Non-pigmented ciliary epithelial cell (primary cell): ENCODE measurements around the gene PTOV1.

Experiments used
- DNase-seq: peaks from one replicate; pipeline ENCODE4 v3.0.0-alpha.2; 2010; ENCODE audit warnings: low read depth

The PTOV1 gene

DNA sequence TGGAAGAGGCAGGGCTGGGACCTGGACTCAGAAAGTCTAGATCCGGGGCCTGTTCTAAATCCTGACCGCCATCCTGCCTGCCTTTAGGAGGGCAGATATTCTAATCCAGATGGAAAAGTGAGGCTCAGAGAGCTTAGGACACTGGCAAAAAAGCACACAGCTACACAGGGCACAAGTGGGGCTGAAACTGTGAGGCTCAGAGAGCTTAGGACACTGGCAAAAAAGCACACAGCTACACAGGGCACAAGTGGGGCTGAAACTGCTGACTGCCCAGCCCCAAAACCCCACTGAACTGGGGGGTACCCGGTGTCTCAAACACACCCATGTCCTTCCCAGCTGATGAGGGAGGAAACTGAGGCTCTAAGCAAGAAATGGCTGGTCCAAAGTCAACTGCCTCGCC lies 24.2 kb downstream of the PTOV1 start:
- DNase-seq, result no peak

DNA sequence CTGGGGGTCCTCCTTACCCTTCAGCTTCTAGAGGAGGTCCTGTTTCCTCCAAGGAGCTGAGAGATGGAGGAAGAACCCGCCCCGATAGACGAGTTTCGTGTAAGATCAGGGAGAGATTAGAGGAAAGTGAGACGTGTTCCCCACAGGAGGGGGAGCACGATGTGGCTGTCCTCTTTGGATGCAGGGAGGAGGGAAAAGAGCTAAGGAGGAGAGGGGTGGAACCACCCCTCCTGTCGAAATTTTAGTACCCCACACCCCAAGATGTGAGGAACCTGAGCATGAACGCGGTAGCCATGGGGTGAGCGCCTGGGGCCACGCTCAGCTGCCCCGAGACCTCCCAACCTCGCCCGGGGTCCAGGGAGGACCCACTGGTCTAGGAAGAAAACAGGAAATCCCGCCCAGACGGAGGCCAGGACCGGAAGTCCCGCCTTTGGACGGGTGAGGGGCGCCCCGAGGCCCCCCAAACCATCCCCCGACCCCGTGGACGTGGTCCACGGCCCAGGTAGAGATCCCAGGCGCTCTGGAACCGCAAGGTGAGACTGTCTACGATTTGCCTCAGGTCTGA lies 25.0 kb downstream of the PTOV1 start:
- no peak for DNase-seq

DNA sequence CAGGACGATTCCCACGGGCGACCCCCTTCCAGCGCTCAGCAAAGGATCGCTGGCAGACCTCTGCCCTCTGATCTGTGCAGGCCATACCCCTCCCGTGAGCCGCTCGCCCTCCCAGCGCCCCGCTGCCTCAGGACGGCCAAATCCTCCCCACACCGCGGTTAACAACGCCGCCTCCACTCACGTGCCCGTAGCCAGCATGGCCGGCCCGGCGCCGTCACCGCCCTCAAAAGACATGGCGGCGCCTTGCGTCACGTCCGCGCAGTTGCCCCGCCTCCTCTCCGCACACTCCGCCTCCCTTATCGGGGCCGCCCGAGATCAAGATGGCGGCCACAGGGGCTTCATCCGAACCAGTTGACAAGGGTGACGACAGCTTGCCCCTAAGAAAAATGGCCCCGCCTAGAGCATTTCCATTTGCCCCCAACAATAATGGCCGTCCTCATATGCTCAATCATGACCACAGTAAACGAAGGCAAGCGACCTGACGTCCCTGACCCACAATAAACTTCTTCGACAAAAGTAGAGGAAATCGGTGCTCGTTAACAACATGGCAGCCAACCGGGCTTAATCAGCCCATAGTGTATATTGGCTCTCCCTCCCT lies 25.6 kb downstream of the PTOV1 start:
- DNase-seq, result peak; percentile 97

DNA sequence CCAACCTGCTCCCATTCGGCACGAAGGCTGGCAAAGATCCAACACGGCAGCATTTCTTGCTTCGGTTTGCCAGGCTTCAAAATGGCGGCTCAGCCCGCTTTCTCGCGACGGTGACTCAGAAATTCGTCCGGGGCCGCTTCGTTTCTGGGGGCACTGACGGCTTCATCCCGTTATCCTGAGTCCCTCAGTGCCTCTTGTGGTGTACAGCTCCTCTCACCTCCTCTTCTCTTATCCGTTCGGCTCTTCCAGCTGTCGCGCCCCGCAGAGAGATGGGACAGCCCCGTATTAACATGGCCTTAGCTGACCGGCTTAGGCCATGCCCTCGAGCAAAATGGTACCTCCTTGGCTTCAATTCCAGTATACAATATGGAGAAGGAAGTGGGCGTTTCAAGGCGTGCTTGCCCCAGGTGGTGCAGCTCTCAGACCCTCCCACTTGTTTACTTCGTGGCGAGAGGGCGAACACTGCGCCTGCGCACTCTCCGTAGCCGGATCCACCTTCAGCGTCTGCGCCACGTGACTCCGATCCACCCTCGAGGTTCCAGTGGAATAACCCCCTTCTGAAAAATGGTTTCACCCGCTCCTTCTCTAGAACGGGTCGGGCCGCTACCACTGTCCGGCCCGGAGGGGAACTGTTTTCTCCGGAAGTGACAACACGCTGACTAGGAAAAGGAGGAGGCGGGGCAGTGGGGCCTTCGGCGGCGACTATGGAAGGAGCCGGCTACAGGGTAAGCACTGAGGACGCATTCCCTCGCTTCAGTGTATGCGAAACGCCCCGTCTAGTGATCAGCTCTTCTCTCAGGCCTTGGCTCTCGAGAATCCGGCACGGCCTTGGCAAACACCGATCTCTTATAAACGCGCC lies 26.3 kb downstream of the PTOV1 start, which contains the start of the genes AKT1S1 and TBC1D17:
Gene AKT1S1, minus strand, starts transcription at position 336 of the 859 bp plus-strand sequence. CDS start 4,060 bp downstream, outside the sequence.
Gene TBC1D17, plus strand, starts transcription at position 683 of the 859 bp plus-strand sequence. Its CDS starts 22 bp downstream, at position 705.
- peak; percentile 100 for DNase-seq

DNA sequence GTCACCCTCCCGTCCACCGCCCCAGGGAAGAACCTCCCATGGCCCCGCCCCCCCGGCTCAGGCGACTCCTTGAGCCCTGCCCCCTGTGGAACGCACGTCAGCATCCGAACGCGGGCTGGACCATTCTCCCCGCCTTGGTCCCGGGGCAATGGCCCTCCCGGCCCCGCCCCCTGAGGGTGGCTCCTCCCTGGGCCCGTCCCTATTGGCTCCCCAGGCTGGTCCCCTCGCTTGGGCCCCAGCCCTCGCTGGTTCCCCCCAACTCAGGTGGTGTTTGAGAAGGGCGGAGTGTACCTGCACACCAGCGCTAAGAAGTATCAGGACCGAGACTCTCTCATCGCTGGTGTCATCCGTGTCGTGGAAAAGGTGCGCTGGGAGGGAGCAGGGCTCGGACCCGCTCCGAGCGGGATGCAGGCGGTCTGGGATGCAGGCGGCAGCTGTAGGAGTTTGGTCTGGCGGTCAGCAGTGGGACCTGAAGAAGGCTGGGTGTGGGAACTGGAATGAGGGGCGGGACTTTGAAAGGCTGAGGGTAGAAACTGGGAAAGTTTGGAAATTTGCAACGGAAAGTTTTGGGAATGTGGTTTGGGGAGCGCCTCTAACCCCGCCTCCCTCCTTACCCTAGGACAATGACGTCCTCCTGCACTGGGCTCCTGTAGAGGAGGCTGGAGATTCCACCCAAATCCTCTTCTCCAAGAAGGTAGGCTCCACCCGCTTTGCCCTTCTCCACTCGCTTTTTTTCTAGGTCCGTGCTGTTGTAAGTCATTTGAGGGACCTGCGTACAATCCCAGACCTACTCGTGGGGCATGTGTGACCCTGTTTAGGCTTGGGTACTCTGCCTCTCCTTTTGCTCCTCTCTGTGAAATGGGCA lies 27.2 kb downstream of the PTOV1 start:
- peak; percentile 82 for DNase-seq

DNA sequence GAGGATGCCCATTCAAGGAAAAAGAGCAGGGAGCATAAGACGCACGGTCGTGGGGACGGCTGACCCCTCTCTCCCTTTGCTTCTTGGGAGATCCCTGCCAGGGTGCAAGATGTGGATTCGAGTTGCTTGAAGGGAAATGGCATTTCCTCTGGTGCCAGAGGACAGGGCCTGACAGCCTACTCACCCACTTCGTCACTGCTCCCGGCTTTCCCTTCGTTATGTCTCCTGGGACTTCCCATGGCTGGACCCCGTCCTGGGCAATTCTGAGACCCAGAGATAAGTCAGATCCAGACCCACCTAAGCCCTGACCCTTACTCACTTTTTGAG lies 27.7 kb downstream of the PTOV1 start:
- no peak for DNase-seq

DNA sequence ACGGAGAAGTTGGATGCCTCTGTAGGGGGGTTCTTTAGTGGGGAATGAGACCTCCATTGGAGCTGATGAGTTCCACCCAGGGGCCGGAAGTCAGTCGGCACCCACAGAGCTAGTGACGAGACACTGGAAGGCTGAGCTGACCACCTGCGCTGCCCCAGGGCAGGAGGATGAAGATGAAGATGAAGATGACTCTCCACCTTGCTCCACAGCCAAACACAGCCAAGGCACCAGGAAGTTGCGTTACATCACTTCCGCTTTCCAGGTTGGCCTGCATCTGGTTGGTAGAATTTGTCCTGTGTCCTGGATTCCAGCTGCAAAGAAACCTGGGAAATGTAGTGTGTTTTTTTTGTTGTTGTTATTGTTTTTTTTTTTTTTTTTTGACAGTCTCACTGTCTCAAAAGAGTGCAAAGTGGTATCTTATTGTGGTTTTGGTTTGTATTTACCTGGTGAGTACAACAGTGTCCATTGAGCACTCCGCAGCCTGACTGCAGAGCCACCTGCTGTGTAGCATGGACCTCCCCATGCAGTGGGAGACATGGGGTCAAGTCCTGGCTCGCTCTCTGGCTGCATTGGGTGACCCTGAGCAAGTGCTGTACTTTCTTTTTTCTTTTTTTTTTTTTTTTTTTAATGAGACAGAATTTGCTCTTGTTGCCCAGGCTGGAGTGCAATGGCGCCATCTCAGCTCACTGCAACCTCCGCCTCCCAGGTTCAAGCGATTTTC lies 28.4 kb downstream of the PTOV1 start:
- no peak for DNase-seq

DNA sequence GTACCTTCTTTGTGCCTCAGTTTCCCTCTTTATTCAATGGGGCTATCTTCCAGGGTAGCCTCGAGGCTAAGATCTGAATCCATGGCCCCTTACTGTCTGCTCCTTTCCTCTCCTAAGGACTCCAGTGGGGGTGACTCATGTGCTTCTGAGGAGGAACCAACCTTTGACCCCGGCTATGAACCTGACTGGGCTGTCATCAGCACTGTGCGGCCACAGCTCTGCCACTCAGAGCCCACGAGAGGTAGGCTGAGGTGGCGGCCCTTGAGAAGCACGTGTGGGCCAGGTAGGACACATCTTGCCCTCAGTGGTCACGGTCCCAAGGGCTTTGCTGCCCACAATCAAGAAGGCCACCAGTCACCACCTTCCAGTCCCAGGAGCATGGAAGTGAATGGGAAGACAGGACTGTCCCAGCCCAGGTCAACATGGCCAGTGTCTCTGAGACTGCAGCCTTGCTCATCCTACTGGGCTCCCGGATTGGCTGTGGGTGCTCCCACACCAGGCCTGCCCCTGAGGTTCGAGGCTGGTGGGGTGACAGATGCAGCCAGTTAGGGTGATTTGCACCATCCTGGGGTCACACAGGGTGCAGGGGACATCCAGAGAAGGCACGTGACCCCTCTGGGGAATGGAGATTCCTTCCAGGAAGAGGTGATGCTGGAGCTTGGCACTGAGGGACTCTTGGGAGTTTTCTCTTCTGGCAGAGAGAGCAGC lies 29.4 kb downstream of the PTOV1 start:
- DNase-seq, result no peak

DNA sequence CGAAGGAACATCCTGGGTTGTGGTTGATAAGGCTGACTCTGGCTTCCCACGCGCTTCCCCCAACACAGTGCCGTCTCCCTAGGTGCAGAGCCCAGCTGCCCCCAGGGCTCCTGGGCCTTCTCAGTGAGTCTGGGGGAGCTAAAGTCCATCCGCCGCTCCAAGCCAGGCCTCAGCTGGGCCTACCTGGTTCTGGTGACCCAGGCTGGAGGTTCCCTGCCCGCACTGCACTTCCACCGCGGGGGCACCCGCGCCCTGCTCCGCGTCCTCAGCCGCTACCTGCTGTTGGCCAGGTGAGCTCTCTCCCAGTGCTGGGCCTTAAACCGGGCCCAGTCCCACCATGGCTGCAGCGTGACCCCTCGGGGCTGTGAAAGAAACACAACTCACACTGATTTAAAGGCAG lies 30.2 kb downstream of the PTOV1 start:
- DNase-seq, result no peak

DNA sequence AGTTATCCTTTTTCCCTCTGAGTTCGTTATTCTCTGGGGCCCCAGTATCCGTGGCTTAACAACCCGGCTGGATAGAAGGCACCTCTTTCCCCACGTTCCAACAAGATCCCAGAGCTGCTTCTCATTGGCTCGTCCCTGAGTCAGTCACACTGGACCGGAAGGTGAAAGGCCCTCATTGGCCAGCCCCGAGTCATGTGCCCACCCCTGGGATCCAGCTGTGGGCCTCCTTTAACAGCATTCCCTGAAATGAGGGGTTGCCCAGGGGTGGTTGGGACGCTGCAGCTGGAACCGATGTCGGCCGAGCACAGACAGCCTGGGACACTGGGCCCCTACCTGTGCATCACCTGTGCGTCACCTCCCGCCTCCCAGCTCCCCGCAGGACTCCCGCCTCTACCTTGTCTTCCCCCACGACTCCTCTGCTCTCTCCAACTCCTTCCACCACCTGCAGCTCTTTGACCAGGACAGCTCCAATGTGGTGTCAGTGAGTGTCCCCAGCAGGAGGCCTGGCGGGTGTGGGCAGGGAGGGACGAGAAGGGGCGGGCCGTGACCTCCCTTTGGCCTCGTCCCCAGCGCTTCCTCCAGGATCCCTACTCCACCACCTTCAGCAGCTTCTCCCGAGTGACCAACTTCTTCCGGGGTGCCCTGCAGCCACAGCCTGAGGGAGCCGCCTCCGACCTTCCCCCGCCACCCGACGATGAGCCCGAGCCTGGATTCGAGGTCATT lies 30.9 kb downstream of the PTOV1 start:
- DNase-seq, result no peak

DNA sequence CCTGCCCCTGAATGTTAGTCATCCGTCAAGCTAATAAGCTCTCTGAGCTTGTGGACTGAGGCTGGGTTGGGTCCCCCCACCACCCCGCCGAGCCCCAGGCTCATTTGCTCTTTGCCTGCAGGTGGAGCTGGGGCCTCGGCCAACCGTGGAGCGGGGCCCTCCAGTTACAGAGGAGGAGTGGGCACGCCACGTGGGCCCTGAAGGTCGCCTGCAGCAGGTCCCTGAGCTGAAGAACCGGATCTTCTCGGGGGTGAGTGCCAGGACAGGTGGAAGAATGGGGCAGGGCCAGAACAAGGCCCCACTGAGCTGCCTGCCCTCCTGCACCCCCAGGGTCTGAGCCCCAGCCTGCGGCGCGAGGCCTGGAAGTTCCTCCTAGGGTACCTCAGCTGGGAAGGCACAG lies 31.7 kb downstream of the PTOV1 start:
- DNase-seq, result no peak

DNA sequence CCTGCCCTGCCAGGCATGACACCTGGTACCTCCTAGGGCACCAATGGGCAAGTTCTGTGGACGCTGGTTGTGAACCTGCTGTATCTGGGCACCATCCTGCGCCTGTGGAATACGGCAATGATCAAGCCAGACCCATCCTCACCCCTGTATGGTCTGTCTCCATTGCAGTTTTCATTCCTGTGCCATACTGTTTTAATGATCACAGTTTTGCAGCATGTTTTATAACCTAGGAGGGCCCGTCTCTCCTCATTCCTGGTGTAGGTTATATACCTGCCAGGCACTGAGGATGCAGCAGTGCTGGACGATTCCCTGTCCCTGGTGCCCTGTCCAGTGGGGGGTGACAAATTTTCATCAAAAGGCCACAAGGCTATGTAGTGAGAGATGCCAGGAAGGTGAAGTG lies 32.1 kb downstream of the PTOV1 start:
- no peak for DNase-seq

DNA sequence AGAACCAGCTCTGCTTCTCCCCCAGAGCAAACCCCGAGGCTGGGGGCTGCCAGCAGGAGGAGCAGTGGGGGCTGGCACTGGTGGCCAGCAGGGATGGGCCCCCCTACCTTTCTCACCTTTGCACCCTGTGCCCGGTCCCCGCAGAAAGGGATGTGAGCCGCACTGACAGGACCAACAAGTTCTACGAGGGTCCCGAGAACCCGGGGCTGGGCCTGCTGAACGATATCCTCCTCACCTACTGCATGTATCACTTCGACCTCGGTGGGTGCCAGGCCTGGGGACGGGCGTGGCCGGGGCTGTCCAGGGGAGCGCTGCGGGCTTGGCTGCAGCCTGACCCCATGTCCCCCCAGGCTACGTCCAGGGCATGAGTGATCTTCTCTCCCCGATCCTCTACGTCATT lies 33.1 kb downstream of the PTOV1 start:
- DNase-seq, result no peak

DNA sequence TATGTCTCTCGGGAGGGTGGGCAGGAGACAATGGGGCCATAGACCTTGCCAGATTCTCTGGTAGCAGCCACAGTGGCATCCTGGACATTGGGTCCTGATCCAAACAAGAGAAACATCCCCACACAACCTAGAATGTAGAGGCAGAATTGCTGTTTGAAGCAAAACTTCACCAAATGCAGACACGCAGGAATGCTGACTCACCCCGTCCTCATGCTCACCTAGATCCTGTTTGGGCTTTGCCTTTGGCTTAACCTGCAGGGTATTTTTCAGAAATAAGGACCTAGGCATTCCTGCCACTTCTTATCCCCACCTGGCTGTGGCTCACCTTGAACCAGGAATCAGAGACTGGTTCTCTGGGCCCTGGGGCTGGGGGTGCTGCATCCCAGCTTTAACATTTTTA lies 33.8 kb downstream of the PTOV1 start:
- no peak for DNase-seq

DNA sequence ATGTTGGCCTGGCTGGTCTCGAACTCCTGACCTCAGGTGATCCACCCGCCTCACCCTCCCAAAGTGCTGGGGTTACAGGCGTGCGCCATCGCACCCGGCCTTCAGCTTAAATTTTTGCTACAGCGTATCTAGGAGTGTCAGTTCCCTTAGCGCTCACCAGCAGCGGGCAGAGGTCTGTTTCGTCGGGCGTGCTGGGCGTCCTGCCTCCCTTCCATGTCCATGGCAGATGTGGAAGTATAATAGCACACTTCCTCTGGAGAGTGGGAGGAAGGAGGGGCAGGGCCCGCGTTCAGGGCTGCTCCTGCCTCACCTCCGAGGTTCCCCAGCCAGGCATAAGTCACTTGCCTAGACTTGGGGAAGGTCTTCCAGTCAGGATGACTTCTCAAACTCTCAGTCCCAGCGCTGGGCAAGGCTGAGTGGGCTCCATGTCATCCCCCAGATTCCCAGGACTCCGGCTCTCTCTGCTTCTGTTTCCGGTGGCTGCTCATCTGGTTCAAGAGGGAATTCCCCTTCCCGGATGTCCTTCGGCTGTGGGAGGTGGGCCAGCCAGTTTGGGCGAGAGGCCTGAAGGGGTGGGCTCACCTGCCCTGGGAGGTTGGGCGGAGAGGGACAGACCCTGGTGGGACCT lies 36.2 kb downstream of the PTOV1 start:
- no peak for DNase-seq

DNA sequence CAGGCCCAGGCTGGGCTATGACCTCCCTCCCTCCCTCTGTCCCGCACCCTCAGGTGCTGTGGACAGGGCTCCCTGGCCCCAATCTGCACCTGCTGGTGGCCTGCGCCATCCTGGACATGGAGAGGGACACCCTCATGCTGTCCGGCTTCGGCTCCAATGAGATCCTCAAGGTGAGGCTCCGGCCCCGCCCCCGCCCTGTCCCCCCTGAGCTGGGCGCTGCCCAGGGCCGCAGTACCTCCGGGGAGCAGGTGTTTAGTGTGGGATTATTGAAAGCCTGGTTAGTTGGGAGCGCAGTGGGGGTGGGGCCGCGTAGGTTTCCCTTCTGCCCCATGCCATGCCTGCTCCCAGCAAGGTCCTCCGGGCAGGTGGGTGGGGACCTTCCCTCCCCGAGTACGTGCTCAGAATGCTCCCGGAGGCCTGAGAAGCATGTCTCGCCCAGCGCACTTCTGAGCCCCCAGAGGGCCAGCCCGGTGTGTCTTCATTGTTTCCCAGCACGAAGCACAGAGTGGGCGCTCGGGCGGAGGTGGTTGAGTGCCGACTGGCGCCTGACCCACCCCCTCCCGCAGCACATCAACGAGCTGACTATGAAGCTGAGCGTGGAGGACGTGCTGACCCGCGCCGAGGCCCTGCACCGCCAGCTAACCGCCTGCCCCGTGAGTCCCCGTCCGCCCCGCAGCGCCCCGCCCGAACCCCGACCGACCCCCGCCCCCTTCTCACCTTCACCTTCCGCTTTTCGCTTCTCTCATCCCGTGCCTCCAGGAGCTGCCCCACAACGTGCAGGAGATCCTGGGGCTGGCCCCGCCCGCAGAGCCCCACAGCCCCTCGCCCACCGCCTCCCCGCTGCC lies 36.9 kb downstream of the PTOV1 start:
- no peak for DNase-seq

DNA sequence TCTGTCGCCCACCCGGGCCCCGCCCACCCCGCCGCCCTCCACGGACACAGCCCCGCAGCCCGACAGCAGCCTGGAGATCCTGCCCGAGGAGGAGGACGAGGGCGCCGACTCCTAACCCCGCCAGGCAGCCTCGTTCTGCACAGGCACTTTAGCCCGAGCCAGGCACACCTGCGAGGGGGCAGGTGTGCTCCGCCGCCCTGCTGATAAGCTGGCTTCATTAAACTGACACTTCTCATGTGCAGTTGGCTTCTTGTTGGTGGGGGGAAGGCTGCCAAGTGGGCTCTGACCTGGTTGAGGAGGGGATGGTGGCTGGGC lies 37.5 kb downstream of the PTOV1 start:
- no peak for DNase-seq

DNA sequence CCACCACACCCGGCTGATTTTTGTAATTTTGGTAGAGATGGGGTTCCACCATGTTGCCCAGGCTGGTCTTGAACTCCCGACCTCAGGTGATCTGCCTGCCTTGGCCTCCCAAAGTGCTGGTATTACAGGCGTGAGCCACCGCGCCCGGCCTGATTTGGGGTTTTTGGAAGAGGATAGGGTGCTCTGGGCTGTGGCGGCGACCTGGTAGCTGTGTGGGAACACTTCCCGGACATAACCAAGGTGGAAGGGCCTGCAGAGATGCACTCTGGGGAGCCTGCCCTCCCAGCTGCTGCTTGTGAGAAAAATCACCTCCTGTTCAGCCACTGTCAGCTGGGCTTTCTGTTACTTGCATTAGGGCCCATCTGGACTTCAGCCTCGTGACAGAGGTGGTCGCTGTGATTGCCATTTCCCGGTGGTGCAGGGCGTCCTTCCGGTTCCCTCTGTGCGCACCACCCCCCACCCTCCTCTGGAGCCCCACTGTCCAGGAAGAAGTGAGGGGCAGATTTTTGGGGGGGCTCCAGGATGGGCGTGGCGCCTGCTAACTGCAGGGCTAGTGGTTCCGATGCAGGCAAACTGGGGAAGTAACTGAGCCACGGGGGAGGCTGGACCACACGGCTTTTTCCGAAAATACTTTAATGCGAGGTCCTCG lies 38.2 kb downstream of the PTOV1 start:
- no peak for DNase-seq
